Stomach (tissue), 9 donors: ENCODE data around the gene SNRK. TPM values are rescaled to one million over a fixed set of nuclear protein-coding genes. Genes with fewer than 3 reads are reported as not detected.

Experiments
- DNase-seq, 2 donors: peaks; one replicate each; pipeline versions ENCODE4 v3.0.0 to v3.0.0-alpha.2; 2013 to 2019
- H3K27ac ChIP-seq, 5 donors: fragments of 200-600 bp in 4 of 5; sonication (generic) in 4 of 5; one replicate each; pipeline ENCODE4 v1.5.1; 2013 to 2019; ENCODE audit warnings: mild to moderate bottlenecking in 1 of 5, moderate library complexity in 1 of 5
- H3K27me3 ChIP-seq, 3 donors: fragments of 200-600 bp; sonication (generic); one replicate each; pipeline ENCODE4 v1.5.1; 2017 to 2019; ENCODE audit warnings: mixed run types in 1 of 3
- H3K36me3 ChIP-seq, 4 donors: fragments of 200-600 bp; sonication (generic); 1 replicate in 3 of 4; 2 replicates in 1 of 4; pipeline ENCODE4 v1.5.1; 2016 to 2019
- H3K4me1 ChIP-seq, 4 donors: fragments of 200-600 bp; sonication (generic); one replicate each; pipeline ENCODE4 v1.5.1; 2016 to 2019
- H3K4me3 ChIP-seq, 4 donors: fragments of 200-600 bp; sonication (generic) in 3 of 4; one replicate each; pipeline ENCODE4 v1.5.1; 2016 to 2019; ENCODE audit warnings: mild to moderate bottlenecking in 1 of 4
- H3K9me3 ChIP-seq, 4 donors: fragments of 200-600 bp; sonication (generic); one replicate each; pipeline ENCODE4 v1.5.1; 2016 to 2019
- CTCF ChIP-seq, 7 experiments: fragments of 450-650 bp in 4 of 7; fragments of 200-600 bp in 3 of 7; sonication (generic) in 3 of 7; IDR thresholded peaks; one replicate each; pipeline ENCODE4 v1.5.1; 2016 to 2019; ENCODE audit warnings: antibody characterized with exemption in 7 of 7, control low read depth in 2 of 7, mild to moderate bottlenecking in 1 of 7
- EP300 ChIP-seq: sonication (generic); formaldehyde crosslinking; IDR thresholded peaks from one replicate; pipeline ENCODE4 v1.6.1; 2017; ENCODE audit warnings: antibody characterized with exemption
- POLR2A ChIP-seq, 4 donors: fragments of 450-650 bp; IDR thresholded peaks; one replicate each; pipeline ENCODE4 v1.6.1; 2016; ENCODE audit warnings: antibody characterized with exemption in 4 of 4, control low read depth in 2 of 4, mild to moderate bottlenecking in 1 of 4, moderate library complexity in 1 of 4
- POLR2AphosphoS5 ChIP-seq, 3 donors: sonication (generic); formaldehyde crosslinking; IDR thresholded peaks; one replicate each; pipeline ENCODE4 v1.6.1; 2016; ENCODE audit warnings: antibody characterized with exemption in 3 of 3
- WGBS, 5 donors: extraction: QIAGEN DNeasy Blood & Tissue Kit in 3 of 5; methylation state at CpG; one replicate each; pipeline versions ENCODE4 v1.1.5 to v1.1.7; 2013 to 2018; 5-methylcytosine and 5-hydroxymethylcytosine counted together
- intact Hi-C: fragments of 100-400 bp; cut with DNase I; formaldehyde crosslinking; loops from one replicate; pipeline ENCODE4 v1.15.1; 2023; ENCODE audit warnings: low total_unique reads
- polyA plus RNA-seq, 3 donors: library from polyadenylated mRNA; stranded (reverse); fragments of 200-250 nt; gene quantifications; one replicate each; pipeline ENCODE4 v1.2.3, GENCODE V29; 2013
- total RNA-seq, 5 donors: library from RNA; depleted of rRNA; stranded (reverse); fragments of >200 nt; gene quantifications; one replicate each; pipeline versions ENCODE4 v1.1.0 to v1.2.3, GENCODE V29; 2014 to 2016
- donor health status: healthy with polysubstance abuse.
- donor health status: Bipolar disorder and iron deficiency.
- donor health status: healthy.

SNRK gene
- total and polyA plus RNA-seq, 8 donors: 8.2 to 183 (median 36.0) TPM

DNA sequence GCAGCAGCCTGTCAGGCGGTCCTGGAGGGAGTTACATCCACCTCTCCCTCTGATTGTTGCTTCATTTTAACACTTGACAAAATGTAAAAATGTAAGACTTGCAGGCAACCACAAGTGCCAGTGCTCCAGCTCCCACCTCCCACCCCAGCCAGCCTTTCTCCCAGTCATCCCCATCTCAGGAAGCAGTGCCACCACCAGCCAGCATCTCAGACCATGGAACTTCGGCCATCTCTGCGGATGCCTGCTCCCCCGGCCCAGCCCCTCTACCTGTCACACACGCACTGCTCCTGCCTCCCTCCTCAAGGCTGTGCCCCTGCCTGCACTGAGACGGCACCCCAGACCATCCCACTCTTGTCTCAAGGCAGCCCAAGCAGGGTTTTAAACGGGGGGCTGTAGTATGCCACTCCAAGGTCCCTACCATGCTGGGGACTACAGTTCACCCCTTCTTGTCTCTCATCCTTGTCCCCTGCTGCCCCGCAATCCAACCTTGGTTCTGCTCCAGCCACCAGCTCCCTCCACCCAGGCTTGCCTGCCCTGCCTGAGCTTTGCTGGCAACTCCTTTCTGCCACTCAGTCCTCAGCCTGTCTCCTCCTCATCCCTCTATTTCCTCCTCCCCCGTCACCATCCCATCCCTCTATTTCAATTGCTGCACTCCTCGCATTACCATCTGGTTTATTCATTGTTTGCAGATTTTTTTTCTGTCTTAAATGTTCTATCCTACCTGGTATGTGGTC lies 85.8 kb downstream of the SNRK start:
- intact Hi-C loops: loop anchor here (10.0 kb wide), 1 partner anchor 217 kb away; no protein-coding TSS in a partner anchor
- DNase-seq: no peak
- H3K36me3 ChIP-seq: no peaks in the 10 kb centered on the region
- 93 to 97% (median 96%) methylated on average over 10 of the region's 10 CpGs for WGBS, 5 donors
- H3K4me3 ChIP-seq: no peak overlapping the region
- no peak overlapping the region for H3K27ac ChIP-seq
- H3K4me1 ChIP-seq: peaks cover 0 to under 1% (median under 1%) of the 10 kb centered on the region in 4 donors
- no peaks in the 10 kb centered on the region for H3K27me3 ChIP-seq
- H3K9me3 ChIP-seq: no peaks in the 10 kb centered on the region
- TF ChIP-seq POLR2A (IDR thresholded peaks at IDR 0.05) (no peak), EP300 (no peak), CTCF (IDR thresholded peaks at IDR 0.05) (no peak), POLR2AphosphoS5 (IDR thresholded peaks at IDR 0.05) (no peak)

GRCh38 chr3:43372809-43373559 lies 86.6 kb downstream of the SNRK start:
- WGBS, 5 donors: 84 to 89% (median 87%) methylated on average over 11 of the region's 11 CpGs
- DNase-seq: no peak
- no peak overlapping the region for H3K27ac ChIP-seq
- H3K9me3 ChIP-seq: no peaks in the 10 kb centered on the region
- H3K36me3 ChIP-seq: no peaks in the 10 kb centered on the region
- intact Hi-C loops: loop anchor here (10.0 kb wide), 1 partner anchor 218 kb away; no protein-coding TSS in a partner anchor
- H3K4me1 ChIP-seq: peaks cover 0 to 3% (median 2%) of the 10 kb centered on the region in 4 donors
- no peak for TF ChIP-seq EP300
- no peak for TF ChIP-seq POLR2AphosphoS5 (IDR thresholded peaks at IDR 0.05)
- no peak for TF ChIP-seq CTCF (IDR thresholded peaks at IDR 0.05)
- no peak for TF ChIP-seq POLR2A (IDR thresholded peaks at IDR 0.05)
- no peaks in the 10 kb centered on the region for H3K27me3 ChIP-seq
- no peak overlapping the region for H3K4me3 ChIP-seq

GRCh38 chr3:43373560-43373928 lies 87.2 kb downstream of the SNRK start:
- Histone ChIP-seq H3K27ac (no peak overlapping the region), H3K27me3 (no peaks in the 10 kb centered on the region), H3K4me1 (peaks cover 0 to 9% (median 4%) of the 10 kb centered on the region in 4 donors), H3K9me3 (no peaks in the 10 kb centered on the region), H3K36me3 (no peaks in the 10 kb centered on the region), H3K4me3 (no peak overlapping the region)
- intact Hi-C loops: loop anchor here (10.0 kb wide), 1 partner anchor 219 kb away; no protein-coding TSS in a partner anchor
- no peak for DNase-seq
- TF ChIP-seq EP300: no peak
- WGBS, 5 donors: 83 to 94% (median 92%) methylated on average over 3 of the region's 3 CpGs

GRCh38 chr3:43378066-43378935 lies 92.0 kb downstream of the SNRK start:
- peak overlapping the region in 3 of 5 donors; percentile 55 to 79 (median 57) for H3K27ac ChIP-seq
- H3K27me3 ChIP-seq: no peaks in the 10 kb centered on the region
- H3K36me3 ChIP-seq: no peaks in the 10 kb centered on the region
- no peak overlapping the region for H3K4me3 ChIP-seq
- peaks cover 0 to 21% (median 8%) of the 10 kb centered on the region in 4 donors for H3K4me1 ChIP-seq
- peak; percentile 75 to 78 for DNase-seq
- 88 to 94% (median 91%) methylated on average over 2 of the region's 2 CpGs for WGBS, 5 donors
- intact Hi-C loops: loop anchor here (10.0 kb wide), 1 partner anchor 224 kb away; no protein-coding TSS in a partner anchor
- TF ChIP-seq EP300 (no peak), POLR2A (IDR thresholded peaks at IDR 0.05) (no peak), CTCF (IDR thresholded peaks at IDR 0.05) (peak in 5 of 7 experiments; percentile 32 to 75 (median 63)), POLR2AphosphoS5 (IDR thresholded peaks at IDR 0.05) (peak in 1 of 3 donors; percentile 37)
- H3K9me3 ChIP-seq: no peaks in the 10 kb centered on the region
